KG1 (cell line): ENCODE measurements around the gene FNBP1.

Source experiments
- DNase-seq: peaks from one replicate; lab custom pipeline; 2025; lab: John Stamatoyannopoulos, UW

The FNBP1 gene

DNA sequence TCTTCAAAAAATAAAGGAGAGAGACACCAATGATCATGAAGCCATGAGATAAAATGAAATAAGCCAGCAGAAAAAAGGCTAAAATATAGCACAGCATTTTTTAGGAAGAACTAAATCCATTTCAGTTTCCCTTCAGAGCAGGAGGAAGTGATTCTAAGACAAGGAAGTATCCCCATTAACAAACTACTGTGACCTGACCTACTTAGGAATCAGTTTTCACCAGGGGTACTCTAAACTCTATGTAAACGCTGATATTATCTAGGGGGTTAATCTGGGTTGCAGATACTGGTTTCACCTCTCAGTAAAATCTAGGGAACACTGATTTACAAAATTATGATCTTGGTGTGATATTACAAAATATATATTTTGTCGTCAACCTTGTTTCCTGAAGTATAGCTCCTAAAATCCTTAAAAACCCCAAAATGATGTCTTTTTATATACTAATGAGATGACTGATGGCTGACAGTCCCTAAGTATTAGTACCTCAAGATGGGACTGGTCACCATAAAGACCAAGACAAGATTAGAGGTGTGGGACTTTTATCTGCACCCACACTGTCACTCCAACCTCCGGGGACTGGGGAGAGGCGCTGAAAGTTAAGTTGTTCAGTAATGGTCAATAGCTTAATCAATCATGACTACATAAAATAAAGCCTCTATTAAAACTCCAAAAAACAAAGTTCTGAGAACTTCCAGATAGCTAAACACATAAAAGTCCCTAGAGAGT lies 2.9 kb upstream of the FNBP1 start:
- no peak for DNase-seq

DNA sequence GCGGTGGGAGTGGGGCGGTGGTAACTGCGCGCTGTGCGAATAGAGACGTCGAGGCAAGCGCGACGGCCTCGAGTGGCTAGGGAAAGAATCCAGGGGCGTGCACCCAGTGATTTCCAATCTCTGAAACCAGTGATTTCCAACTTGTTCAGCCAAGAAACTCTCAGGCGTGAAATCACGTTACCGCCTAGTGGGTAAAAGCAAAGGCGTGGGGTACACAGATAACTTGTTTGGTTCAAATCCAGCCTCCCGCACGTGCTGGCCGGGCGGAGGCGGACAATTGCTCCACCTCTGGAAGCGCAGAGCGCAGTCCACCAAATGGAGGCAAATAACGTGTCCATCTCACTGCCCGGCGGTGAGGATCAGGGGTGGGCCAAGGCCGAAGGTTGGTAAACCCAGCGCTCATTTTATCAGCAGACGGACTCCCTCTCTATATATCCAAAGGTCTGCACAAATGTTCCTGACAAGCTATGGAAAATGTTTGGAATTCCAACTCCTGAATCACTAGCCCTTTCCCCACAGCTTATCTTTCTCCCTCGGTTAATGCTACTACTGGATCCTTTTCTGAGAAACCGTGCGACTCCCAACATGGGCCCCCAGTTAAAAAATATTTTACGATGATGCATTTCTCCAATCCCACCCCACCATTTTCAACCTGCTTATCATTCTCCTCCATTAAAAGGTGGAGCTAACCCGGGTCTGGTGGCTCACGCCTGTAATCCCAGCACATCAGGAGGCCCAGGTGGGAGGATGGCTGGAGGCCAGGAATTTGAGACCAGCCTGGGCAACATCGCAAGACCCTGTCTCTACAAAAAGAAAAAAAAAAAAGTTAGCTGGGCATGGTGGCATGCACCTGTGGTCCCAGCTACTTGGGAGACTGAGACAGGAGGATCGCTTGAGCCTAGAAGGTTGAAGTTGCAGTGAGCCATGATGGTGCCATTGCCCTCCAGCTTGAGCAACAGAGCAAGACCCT lies 950 bp upstream of the FNBP1 start:
- DNase-seq = no peak

GRCh38 chr9:130042406-130042884 lies 544 bp downstream of the FNBP1 start:
- DNase-seq = no peak

DNA sequence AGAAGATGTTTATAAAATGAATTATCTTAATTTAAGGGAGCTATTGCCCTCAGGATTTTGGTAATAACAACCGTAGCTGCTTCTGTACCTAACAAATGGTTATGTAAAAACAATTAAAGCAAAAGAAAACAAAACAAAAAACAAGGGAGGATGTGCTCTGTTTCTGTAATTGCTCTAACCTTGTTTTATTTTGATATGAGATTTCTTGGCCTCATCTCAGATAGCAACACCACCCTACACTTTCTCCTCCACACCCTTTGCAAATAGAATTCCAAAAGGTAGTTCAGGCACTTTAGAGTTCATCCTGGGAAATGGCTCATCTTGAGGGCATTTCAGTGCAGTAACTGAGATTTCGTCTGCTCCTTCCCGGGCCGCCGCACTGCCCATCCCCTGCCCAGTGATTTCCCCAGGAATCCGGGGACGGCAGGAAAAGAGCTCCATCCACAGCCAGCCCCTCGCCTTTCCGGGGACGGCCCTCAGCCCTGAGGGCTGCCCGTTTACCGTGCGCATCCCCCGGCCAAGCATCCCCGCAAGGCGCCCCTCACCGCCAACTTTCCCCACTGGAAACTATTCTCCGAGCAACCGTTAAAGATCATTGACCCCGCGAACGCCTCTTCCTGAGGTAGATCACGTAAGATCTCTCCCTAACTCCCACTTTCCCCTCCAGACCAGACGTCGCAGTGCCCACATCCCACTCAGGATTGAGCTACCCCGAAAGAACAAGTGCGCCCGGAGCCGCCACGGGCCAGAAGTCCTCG lies 1.2 kb downstream of the FNBP1 start:
- no peak for DNase-seq

- no peak for DNase-seq
These were observed 1.9 kb downstream of the FNBP1 start for GRCh38 chr9:130040984-130041647.

- peak; percentile 17 for DNase-seq
These were observed 3.4 kb downstream of the FNBP1 start for GRCh38 chr9:130039528-130040147.

- DNase-seq = no peak
These were observed 6.9 kb downstream of the FNBP1 start for GRCh38 chr9:130036099-130036498.

DNA sequence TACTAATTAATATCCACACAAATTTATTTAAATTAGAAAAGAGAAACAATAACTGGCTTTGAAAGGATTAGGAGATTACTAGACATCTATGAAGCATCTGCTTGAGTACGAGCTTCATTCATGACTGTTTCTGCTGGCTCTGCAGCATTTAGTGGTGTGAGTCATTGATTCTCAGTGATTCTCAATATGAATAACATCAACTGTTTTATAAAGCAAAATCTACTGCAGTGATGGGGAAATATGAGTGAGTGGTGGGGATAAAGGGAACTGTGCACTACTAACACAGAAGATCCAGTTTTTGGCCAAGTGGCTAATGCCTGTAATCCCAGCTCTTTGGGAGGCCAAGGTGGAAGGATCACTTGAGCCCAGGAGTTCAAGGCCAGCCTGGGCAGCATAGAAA lies 8.4 kb downstream of the FNBP1 start:
- DNase-seq = no peak

GRCh38 chr9:130030651-130031127 lies 12.3 kb downstream of the FNBP1 start:
- DNase-seq = no peak

- DNase-seq = no peak
These were observed 13.6 kb downstream of the FNBP1 start for GRCh38 chr9:130029223-130029973.

- DNase-seq = no peak
These were observed 14.3 kb downstream of the FNBP1 start for GRCh38 chr9:130028493-130029222.

DNA sequence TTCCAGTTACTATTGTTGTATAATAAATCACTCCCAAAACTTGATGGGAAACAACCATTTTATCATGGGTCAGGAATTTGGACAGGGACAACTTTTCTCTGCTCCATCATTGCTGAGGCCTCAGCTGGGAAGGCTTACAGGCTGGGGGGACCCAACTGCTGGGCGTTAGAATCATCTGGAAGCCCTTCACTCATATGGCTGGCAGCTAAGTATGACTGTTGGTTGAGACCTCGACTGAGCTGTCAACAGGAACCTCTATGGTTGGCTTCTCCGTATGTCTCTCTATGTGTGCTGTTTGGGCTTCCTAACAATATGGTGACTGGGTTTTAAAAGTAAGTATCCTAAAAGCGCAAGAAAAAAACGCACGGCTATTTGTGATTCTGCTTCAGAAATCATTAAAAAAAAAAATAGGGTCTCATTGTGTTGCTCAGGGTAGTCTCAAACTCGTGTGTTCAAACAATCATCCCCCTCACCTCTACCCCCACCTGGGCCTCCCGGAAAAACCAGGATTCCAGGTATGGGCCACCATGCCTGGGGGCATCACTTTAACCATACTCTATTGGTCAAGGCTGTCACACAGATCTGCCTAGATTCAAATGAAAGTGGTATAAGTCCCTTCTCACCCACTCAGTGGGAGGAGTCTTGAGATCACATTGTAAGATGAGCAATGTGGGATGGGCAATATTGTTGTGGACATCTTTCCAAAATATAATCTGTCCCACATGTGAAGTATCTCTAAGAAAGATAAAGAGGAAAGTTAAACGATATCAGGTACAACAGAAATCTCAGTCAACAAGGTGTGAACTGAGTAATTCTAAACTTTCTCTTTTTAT lies 15.2 kb downstream of the FNBP1 start:
- no peak for DNase-seq

DNA sequence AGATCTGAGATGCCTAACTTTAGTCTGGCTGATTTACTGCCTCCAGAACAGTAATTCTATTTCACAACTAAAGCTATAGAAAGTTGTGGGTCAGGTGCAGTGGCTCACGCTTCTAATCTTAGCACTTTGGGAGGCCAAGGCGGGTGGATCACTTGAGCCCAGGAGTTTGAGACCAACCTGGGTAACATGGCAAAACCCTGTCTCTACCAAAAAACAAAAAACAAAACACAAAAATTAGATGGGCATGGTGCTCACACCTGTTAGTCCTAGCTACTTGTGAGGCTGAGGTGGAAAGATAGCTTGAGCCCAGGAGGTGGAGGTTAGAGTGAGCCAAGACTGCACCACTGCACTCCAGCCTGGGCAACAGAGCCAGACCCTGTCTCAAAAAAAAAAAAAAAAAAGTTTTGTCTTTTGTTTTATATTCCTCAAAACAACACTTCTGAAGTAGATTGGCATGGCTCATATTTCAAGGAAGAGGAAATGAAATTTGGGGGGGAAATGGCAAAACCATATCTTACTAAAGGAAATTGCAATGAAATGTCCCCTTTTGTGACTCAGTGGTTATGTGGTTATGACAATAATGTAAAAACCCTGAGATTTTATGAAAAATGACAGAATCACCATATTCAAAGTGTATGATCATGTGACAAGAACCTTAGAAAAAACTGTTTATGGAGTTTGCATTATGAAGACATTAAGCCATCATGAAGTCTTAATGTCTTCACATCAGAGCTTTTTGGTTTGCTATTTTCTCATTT lies 16.2 kb downstream of the FNBP1 start:
- no peak for DNase-seq

DNA sequence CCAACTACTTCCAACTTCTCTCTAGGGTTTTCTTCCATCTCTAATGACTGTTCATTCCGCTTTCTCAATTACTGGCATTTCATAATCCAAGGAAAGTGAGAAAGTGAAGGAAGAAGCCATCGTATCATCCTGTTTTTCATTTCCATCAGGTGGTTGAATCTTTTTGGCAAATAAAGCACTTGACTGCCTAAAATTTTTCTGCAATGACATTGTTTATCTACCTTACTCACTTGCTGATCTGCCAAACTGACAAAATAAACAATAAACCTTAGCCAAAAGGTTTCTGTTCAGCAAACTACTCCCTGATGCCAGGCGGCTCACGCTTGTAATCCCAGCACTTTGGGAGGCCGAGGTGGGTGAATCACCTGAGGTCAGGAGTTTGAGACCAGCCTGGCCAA lies 18.4 kb downstream of the FNBP1 start:
- DNase-seq = no peak

DNA sequence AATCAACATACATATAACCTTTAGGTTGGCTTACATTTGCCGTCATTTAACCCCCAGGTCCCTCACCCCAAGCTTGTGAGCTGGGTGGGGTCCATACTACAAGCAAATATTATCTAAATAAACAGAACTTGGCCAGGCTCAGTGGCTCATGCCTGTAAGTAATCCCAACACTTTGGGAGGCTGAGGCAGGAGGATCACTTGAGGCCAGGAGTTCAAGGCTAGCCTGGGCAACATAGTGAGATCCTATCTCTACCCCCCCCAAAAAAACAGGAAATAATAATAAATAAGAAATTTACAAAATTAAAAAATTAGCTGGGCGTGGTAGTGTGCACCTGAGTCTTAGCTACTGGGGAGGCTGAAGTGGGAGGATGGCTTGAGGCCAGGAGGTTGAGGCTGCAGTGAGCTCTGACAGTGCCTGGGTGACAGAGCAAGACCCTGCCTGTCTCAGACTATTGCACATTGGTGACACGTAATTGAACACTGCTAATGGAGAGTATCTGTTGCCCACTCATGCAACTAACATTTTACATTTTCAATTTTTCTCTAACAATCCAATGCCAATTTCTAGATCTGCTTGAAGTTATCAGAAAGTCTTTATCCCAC lies 18.9 kb downstream of the FNBP1 start:
- no peak for DNase-seq

DNA sequence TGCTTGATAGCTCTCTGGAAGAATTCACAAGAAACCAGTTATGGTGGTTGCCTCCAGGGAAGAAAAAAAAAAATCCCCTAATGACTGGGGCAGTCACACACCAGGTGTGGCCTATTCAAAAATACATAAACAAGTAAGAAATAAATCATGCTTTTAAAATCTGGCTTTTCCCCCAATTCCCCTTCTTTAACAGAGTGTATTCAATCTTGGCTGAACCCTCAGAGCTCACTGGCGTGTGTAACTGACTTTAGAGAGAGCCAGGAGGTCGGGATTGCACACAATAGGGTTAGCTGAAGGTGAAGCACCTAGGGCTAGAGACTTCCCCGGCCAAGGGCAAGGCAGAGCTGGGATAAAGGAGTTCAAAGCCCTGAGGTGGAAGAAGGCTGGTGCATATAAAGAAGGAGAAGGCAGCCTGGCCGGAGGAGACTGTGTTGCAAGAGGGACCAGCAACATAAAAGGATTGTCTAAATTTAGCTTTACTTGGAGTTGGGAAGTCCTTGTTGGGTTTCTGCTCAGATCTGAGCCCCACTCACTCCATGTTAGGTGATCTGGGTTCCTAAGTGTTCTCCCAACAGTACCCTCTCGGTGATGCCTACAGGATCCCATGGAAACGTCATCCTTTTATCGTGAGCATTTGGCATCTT lies 19.7 kb downstream of the FNBP1 start:
- DNase-seq = no peak

DNA sequence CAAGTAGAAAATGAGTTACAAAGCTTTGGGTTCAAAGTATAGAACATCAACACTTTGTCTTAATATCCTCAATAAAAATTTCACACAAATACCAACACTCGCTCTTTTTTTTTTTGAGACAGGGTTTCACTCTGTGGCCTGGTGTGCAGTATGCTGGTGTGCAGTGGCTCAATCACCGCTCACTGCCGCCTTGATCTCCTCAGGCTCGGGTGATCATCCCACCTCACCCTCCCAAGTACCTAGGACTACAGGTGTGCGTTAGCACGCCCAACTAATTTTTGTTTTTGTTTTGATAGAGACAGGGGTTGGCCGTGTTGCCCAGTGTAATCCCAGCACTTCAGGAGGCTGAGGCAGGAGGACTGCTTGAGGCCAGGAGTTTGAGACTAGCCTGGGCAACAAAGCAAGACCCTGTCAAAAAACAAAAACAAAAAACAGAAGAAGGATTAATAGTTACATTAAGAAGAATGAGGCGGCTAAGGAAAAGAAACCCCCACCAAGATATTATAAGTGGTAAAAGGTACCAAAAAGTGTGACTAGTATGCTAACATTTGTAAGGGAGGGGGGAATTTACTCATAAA lies 20.3 kb downstream of the FNBP1 start:
- no peak for DNase-seq
